GM23338 (cell line): Measurements from ENCODE around the gene TMED10. TPM values are rescaled to one million over a fixed set of nuclear protein-coding genes. Genes with fewer than 3 reads are reported as not detected.

Experiments
- ATAC-seq: fragments of 200-7000 bp; cut with Tn5 transposase; 3 replicates; pipeline ENCODE4 v1.9.1; 2020
- DNase-seq: peaks from one replicate; pipeline ENCODE4 v3.0.0-alpha.2; 2015; ENCODE audit warnings: low spot score
- H2AFZ ChIP-seq: fragments of 200-600 bp; sonication (generic); 2 replicates; pipeline ENCODE4 v1.8.0; 2016; ENCODE audit warnings: antibody characterized with exemption, mild to moderate bottlenecking, moderate library complexity
- H3F3A ChIP-seq: fragments of 200-600 bp; sonication (generic); replicated peaks from 2 replicates; pipeline ENCODE4 v1.8.0; 2017; ENCODE audit warnings: antibody characterized with exemption, mixed run types, low read depth
- H3K27ac ChIP-seq: fragments of 200-600 bp; sonication (generic); 2 replicates; pipeline ENCODE4 v1.6.1; 2016; ENCODE audit warnings: low read depth
- H3K27me3 ChIP-seq: fragments of 200-600 bp; sonication (generic); 2 replicates; pipeline ENCODE4 v1.8.0; 2016; ENCODE audit warnings: mild to moderate bottlenecking, mixed run types, moderate library complexity; ENCODE audit not compliant: insufficient read depth
- H3K36me3 ChIP-seq: fragments of 200-600 bp; sonication (generic); 2 replicates; pipeline ENCODE4 v1.8.0; 2016; ENCODE audit warnings: mild to moderate bottlenecking; ENCODE audit not compliant: insufficient read depth
- H3K4me1 ChIP-seq: fragments of 200-600 bp; sonication (generic); 2 replicates; pipeline ENCODE4 v1.8.0; 2016; ENCODE audit warnings: mild to moderate bottlenecking, moderate library complexity; ENCODE audit not compliant: insufficient read depth
- H3K4me2 ChIP-seq: fragments of 200-600 bp; sonication (generic); 2 replicates; pipeline ENCODE4 v1.7.1; 2017; ENCODE audit warnings: mixed run types
- H3K4me3 ChIP-seq: fragments of 200-600 bp; sonication (generic); 2 replicates; pipeline ENCODE4 v1.6.1; 2016; ENCODE audit warnings: mixed run types
- H3K79me2 ChIP-seq: fragments of 200-600 bp; sonication (generic); replicated peaks from 2 replicates; pipeline ENCODE4 v1.8.0; 2017; ENCODE audit warnings: mild to moderate bottlenecking; ENCODE audit not compliant: insufficient read depth
- H3K9me2 ChIP-seq: fragments of 200-600 bp; sonication (generic); 2 replicates; pipeline ENCODE4 v1.8.0; 2017; ENCODE audit not compliant: insufficient read depth
- H4K20me1 ChIP-seq: fragments of 200-600 bp; sonication (generic); replicated peaks from 2 replicates; pipeline ENCODE4 v1.8.0; 2017; ENCODE audit warnings: mild to moderate bottlenecking; ENCODE audit not compliant: insufficient read depth
- H3K27ac Mint-ChIP-seq: 2 replicates; pipeline ENCODE4 v1.8.0; 2020; ENCODE audit warnings: inconsistent platforms, mild to moderate bottlenecking, moderate library complexity, mixed read lengths
- H3K27me3 Mint-ChIP-seq: 3 replicates; pipeline ENCODE4 v1.8.0; 2022; ENCODE audit warnings: low read depth, mild to moderate bottlenecking, moderate library complexity, mixed read lengths, inconsistent platforms; ENCODE audit not compliant: insufficient read depth, poor library complexity
- H3K36me3 Mint-ChIP-seq: 3 replicates; pipeline ENCODE4 v1.8.0; 2021; ENCODE audit warnings: low read depth, mild to moderate bottlenecking, inconsistent platforms, moderate library complexity, mixed read lengths
- H3K4me1 Mint-ChIP-seq: 3 replicates; pipeline ENCODE4 v1.8.0; 2020; ENCODE audit warnings: mild to moderate bottlenecking, inconsistent platforms, mixed read lengths
- H3K4me3 Mint-ChIP-seq: 3 replicates; pipeline ENCODE4 v1.8.0; 2021; ENCODE audit warnings: moderate library complexity, mild to moderate bottlenecking, inconsistent platforms, mixed read lengths
- H3K9me3 Mint-ChIP-seq: 3 replicates; pipeline ENCODE4 v1.8.0; 2020; ENCODE audit warnings: moderate library complexity, mild to moderate bottlenecking, inconsistent platforms, mixed read lengths
- CREB1 ChIP-seq: fragments of 250-450 bp; sonication (Bioruptor Pico); IDR thresholded peaks from 2 replicates; pipeline ENCODE4 v1.5.0; 2020; ENCODE audit warnings: low read depth, mild to moderate bottlenecking, moderate library complexity
- ETS1 ChIP-seq: IDR thresholded peaks from 2 replicates; pipeline ENCODE4 v1.6.1; 2016; ENCODE audit warnings: antibody characterized with exemption
- EZH2 ChIP-seq: fragments of 200-600 bp; sonication (generic); IDR thresholded peaks from one replicate; pipeline ENCODE4 v1.8.0; 2017; ENCODE audit warnings: antibody characterized with exemption, mild to moderate bottlenecking, low read depth; ENCODE audit not compliant: unreplicated experiment
- EZH2phosphoT487 ChIP-seq: fragments of 200-600 bp; sonication (generic); IDR thresholded peaks from one replicate; pipeline ENCODE4 v1.8.1; 2018; ENCODE audit warnings: antibody characterized with exemption; ENCODE audit not compliant: unreplicated experiment
- POLR2AphosphoS5 ChIP-seq: IDR thresholded peaks from 2 replicates; pipeline ENCODE4 v1.6.1; 2016; ENCODE audit warnings: antibody characterized with exemption, low read depth
- ZNF114 ChIP-seq: fragments of 250-450 bp; sonication (Bioruptor Pico); IDR thresholded peaks from 2 replicates; pipeline ENCODE4 v1.5.0; 2020; ENCODE audit warnings: mild to moderate bottlenecking, moderate library complexity
- polyA plus RNA-seq: library from polyadenylated mRNA; unstranded; fragments of >200 nt; fragmentation: Nextera tagmentation; extraction: Ambion mirVana; gene quantifications from 2 replicates; pipeline ENCODE4 v1.2.1, GENCODE V29; 2016
- total RNA-seq: library from RNA; depleted of rRNA; stranded (reverse); fragments of >200 nt; shearing (Covaris generic); gene quantifications from 2 replicates; pipeline ENCODE4 v1.2.3, GENCODE V29; 2014
- TF ChIP-seq, protein P1 (sequence below), 2 experiments: fragments of 200-600 bp in 1 of 2; sonication (generic) in 1 of 2; conservative IDR thresholded peaks; 2 replicates each; pipeline versions ENCODE4 v1.5.1 to v1.6.1; 2016 to 2017; ENCODE audit warnings: antibody characterized with exemption in 2 of 2, low read depth in 2 of 2, mild to moderate bottlenecking in 2 of 2, moderate library complexity in 1 of 2
- TF ChIP-seq, protein P2 (sequence below): IDR thresholded peaks from one replicate; pipeline ENCODE4 v1.6.1; 2018; ENCODE audit warnings: antibody characterized with exemption; ENCODE audit not compliant: unreplicated experiment

The TMED10 gene
- total and polyA plus RNA-seq, 2 experiments from 2014 or later = 180 to 196 TPM

- Mint-ChIP-seq H3K9me3 (no peaks in the 10 kb centered on the region), H3K4me3 (no peak overlapping the region), H3K27me3 (peaks cover 3% of the 10 kb centered on the region), H3K27ac (peak overlapping the region; percentile 93), H3K36me3 (peaks cover 34% of the 10 kb centered on the region), H3K4me1 (peaks cover 15% of the 10 kb centered on the region)
- H2AFZ ChIP-seq = no peak overlapping the region
- no peak for TF ChIP-seq EZH2
- no peak for TF ChIP-seq EZH2phosphoT487
- no peak for TF ChIP-seq POLR2AphosphoS5
- TF ChIP-seq ZNF114 (CRISPR knock-in tag) = no peak
- TF ChIP-seq, protein P1, sequence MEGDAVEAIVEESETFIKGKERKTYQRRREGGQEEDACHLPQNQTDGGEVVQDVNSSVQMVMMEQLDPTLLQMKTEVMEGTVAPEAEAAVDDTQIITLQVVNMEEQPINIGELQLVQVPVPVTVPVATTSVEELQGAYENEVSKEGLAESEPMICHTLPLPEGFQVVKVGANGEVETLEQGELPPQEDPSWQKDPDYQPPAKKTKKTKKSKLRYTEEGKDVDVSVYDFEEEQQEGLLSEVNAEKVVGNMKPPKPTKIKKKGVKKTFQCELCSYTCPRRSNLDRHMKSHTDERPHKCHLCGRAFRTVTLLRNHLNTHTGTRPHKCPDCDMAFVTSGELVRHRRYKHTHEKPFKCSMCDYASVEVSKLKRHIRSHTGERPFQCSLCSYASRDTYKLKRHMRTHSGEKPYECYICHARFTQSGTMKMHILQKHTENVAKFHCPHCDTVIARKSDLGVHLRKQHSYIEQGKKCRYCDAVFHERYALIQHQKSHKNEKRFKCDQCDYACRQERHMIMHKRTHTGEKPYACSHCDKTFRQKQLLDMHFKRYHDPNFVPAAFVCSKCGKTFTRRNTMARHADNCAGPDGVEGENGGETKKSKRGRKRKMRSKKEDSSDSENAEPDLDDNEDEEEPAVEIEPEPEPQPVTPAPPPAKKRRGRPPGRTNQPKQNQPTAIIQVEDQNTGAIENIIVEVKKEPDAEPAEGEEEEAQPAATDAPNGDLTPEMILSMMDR (conservative IDR thresholded peaks at IDR 0.05; ENCODE audit: low read depth in 2 of 2) = peak; percentile 29 to 54
- no peak for TF ChIP-seq ETS1
- TF ChIP-seq, protein P2, sequence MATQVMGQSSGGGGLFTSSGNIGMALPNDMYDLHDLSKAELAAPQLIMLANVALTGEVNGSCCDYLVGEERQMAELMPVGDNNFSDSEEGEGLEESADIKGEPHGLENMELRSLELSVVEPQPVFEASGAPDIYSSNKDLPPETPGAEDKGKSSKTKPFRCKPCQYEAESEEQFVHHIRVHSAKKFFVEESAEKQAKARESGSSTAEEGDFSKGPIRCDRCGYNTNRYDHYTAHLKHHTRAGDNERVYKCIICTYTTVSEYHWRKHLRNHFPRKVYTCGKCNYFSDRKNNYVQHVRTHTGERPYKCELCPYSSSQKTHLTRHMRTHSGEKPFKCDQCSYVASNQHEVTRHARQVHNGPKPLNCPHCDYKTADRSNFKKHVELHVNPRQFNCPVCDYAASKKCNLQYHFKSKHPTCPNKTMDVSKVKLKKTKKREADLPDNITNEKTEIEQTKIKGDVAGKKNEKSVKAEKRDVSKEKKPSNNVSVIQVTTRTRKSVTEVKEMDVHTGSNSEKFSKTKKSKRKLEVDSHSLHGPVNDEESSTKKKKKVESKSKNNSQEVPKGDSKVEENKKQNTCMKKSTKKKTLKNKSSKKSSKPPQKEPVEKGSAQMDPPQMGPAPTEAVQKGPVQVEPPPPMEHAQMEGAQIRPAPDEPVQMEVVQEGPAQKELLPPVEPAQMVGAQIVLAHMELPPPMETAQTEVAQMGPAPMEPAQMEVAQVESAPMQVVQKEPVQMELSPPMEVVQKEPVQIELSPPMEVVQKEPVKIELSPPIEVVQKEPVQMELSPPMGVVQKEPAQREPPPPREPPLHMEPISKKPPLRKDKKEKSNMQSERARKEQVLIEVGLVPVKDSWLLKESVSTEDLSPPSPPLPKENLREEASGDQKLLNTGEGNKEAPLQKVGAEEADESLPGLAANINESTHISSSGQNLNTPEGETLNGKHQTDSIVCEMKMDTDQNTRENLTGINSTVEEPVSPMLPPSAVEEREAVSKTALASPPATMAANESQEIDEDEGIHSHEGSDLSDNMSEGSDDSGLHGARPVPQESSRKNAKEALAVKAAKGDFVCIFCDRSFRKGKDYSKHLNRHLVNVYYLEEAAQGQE = no peak
- TF ChIP-seq CREB1 (CRISPR knock-in tag) = no peak
- H3K4me1 ChIP-seq = peaks cover 8% of the 10 kb centered on the region; the same call in 1 of the 2 replicates
- H3K4me2 ChIP-seq = 0 out of 2 replicates have a peak overlapping the region, but pooled peaks have one; percentile 6
- no peaks in the 10 kb centered on the region for H3F3A ChIP-seq
- peaks cover 13% of the 10 kb centered on the region; the same call in 1 of the 2 replicates for H3K36me3 ChIP-seq
- ATAC-seq (peak; percentile 98), DNase-seq (peak; percentile 81)
- H4K20me1 ChIP-seq = peaks cover 5% of the 10 kb centered on the region; the same call in 1 of the 2 replicates
- H3K79me2 ChIP-seq = peaks cover 28% of the 10 kb centered on the region
- peak overlapping the region; percentile 50 for H3K27ac ChIP-seq
- no peak overlapping the region for H3K4me3 ChIP-seq
- H3K9me2 ChIP-seq = no peaks in the 10 kb centered on the region
- no peaks in the 10 kb centered on the region for H3K27me3 ChIP-seq
Measured at GRCh38 chr14:75147423-75148071, 28.9 kb downstream of the TMED10 start.
